GM12801 (cell line): ENCODE data around the gene APEX2.

ENCODE experiments used
- TF ChIP-seq, protein P1 (sequence below): IDR thresholded peaks from one replicate; pipeline ENCODE4 v1.5.1; 2011; ENCODE audit warnings: control low read depth; ENCODE audit not compliant: insufficient read length; ENCODE audit errors: extremely low read depth

APEX2 gene, protein sequence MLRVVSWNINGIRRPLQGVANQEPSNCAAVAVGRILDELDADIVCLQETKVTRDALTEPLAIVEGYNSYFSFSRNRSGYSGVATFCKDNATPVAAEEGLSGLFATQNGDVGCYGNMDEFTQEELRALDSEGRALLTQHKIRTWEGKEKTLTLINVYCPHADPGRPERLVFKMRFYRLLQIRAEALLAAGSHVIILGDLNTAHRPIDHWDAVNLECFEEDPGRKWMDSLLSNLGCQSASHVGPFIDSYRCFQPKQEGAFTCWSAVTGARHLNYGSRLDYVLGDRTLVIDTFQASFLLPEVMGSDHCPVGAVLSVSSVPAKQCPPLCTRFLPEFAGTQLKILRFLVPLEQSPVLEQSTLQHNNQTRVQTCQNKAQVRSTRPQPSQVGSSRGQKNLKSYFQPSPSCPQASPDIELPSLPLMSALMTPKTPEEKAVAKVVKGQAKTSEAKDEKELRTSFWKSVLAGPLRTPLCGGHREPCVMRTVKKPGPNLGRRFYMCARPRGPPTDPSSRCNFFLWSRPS

DNA sequence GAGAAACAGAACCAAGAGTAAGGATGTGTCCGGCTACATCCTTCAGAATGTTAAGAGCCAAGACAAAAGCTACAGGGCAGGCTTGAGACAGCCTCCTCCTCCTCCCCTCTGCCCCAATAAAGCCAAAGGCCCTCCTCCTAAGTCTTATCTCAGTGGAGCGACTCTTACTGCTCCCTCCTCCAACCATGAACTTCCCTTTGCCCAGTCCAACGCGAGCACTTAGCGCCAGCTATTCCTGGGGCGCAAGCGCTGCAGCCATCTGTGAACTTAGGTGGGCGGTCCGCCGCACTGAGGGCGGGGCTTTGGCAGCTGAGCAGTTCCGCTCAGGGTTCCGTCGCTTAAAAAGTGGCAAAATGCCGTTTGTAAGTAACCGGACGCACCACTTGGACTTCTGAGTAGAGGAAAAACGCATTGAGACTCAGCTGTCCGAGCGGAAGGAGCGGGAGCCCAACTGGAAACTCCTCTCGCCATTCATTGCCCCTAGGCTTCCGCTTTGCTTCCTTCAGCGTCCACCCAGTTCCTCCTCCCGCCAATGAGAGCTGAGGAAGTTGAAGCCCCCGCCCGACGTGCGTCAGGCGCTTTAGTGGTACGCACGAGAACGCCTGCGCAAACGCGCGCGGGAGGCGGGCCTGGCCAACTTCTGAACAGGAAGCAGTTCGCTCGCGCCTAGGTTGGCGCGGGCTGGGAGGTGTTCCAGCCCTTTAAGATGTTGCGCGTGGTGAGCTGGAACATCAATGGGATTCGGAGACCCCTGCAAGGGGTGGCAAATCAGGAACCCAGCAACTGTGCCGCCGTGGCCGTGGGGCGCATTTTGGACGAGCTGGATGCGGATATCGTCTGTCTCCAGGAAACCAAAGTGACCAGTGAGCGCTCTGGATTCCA is at the start of gene APEX2:
Gene APEX2 (plus strand): TSS at position 647 of the 882 bp plus-strand sequence. CDS start 60 bp downstream, at position 707.
- TF ChIP-seq, protein P1, sequence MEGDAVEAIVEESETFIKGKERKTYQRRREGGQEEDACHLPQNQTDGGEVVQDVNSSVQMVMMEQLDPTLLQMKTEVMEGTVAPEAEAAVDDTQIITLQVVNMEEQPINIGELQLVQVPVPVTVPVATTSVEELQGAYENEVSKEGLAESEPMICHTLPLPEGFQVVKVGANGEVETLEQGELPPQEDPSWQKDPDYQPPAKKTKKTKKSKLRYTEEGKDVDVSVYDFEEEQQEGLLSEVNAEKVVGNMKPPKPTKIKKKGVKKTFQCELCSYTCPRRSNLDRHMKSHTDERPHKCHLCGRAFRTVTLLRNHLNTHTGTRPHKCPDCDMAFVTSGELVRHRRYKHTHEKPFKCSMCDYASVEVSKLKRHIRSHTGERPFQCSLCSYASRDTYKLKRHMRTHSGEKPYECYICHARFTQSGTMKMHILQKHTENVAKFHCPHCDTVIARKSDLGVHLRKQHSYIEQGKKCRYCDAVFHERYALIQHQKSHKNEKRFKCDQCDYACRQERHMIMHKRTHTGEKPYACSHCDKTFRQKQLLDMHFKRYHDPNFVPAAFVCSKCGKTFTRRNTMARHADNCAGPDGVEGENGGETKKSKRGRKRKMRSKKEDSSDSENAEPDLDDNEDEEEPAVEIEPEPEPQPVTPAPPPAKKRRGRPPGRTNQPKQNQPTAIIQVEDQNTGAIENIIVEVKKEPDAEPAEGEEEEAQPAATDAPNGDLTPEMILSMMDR: no peak

DNA sequence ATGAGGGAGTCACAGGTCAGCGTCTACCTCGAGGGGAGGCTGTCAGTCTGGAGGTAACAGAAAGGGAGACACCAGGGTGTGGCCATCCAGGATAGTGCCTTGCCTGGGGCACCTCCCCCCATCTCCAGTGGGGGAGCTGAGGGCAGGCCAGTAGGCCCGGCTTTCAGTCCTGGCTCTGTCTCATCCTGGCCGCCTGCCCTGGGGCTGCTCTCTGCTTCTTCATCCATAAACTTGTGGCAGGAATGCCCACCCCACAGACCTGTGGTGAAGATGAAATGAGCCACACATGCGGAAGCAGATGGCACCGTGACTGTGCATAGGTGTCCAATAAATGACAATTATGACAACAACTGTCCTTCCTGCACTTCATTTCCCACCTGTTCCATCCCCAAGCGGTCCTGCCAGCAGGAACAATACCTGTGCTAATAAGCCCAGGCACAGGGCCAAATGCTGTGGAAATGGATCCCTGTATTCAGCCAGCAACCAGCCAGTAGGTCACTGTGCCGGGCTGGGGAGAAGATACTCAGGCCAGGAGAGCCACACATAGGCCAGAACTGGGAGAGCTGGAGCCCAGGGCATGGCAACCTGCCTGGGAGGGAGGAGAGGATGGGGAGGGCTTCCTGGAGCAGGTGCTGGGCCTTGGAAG is 49.3 kb upstream of the APEX2 start:
- TF ChIP-seq, protein P1: no peak

DNA sequence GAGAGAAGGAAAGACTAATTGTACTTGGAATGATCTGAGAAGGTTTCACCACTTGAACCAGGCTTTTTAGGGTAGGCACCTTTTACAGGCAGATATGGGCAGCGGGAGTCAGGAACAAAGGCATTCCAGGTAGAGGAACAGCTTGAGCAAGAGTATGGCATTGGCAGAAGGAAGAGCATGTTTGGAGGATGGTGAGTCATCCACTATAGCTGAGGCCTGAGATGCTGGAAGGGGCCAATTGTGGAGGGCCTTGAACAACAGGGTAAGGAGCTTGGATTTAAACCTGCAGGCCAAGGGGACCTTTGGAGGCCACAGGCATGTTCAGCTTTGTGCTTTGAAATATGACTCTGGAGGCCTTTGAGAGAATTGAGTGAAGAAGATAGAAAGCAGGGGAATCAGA is 38.4 kb upstream of the APEX2 start:
- TF ChIP-seq, protein P1: no peak

DNA sequence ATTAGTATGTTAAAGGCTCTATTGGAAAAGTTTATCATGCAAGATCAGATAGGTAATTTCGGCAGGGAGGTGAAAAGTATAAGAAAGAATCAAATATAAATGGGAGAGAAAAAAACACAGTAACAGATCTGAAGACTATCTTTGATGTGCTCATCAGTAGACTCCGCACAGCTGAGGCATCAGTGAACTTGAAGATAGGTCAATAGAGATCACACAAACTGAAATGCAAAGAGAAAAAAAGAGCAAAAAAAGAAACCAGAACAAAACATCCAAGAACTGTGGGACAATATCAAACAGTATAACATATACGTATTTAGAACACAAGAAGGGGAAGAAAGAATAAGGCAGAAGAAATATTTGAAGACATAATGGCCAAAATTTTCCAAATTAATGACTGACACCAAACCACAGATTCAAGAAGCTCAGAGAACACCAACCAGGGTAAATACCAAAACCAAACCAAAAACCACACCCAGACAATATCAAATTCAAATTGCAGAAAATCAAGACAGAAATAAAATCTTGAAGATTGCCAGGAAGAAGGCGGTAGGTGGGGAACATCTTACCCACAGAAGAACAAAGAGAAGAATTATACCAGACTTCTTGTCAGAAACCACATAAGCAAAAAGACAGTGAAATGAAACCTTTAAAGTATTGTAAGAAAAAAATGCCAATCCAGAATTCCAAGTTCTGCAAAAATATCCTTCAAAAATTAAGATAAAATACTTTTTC is 35.2 kb upstream of the APEX2 start:
- TF ChIP-seq, protein P1: no peak

DNA sequence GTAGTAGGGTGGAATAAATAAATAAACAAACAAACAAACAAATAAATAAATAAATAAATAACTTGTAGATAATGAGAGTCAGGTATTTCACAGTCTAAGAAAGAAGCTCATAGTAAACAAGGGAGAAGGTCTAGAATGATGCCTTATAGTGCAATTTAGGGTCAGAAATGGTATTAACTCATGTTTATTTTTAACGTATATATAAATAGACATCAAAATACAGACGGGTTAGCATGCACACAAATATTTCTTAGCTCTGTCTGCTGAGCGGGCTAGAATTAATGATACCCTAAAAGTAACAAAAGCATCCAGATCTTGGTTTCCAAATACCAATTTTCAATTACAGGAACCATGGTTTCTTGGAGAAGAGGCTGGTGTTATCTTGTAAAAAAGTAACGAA is 22.8 kb upstream of the APEX2 start:
- TF ChIP-seq, protein P1: no peak

DNA sequence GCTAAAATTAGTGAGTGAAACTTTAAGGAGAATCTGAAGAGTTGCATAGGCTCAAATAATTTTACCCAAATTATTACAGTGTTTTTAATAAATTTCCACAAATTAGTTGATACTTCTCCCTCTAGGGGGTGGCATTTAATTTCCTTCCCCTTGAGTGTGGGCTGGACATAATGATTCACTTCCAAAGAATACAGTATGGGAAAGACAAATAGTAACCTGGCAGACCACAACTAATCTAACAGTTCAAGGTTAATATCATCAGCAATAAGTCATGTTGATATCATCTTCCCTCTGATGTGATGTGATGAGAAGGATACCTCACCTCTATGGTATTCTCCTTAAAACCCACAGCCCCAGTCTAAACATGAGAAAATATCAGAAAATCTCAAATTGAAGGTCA is 21.7 kb upstream of the APEX2 start:
- TF ChIP-seq, protein P1: no peak

DNA sequence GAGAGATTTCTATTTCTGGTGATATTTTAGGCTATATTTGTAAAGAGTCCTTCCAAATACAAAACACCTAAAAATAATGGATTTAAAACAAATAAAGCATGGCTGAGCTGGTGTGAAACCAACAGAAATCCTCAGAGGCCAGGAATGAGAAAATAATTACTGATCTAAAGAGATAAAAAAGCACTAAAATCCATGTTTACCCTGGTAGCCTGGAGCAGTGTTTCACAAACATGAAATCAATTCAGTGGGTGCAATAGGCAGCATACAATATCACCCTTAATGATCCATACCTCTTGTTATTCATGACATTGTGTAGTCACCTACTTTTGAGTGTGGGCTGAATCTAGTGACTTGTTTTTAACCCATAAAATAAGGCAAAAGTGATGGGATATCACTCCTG is 20.7 kb upstream of the APEX2 start:
- TF ChIP-seq, protein P1: no peak
